WERI-Rb-1 (cell line): Measurements from ENCODE around the gene PCDHGA8.

Experiments used
- DNase-seq: peaks from one replicate; pipeline ENCODE4 v3.0.0-alpha.2; 2020
- H3K27ac ChIP-seq: fragments of 250-450 bp; sonication (Bioruptor Pico); 2 replicates; pipeline ENCODE4 v1.5.1; 2020; ENCODE audit warnings: mild to moderate bottlenecking, moderate library complexity
- H3K27me3 ChIP-seq: fragments of 250-450 bp; sonication (Bioruptor Pico); 2 replicates; pipeline ENCODE4 v1.5.1; 2021; ENCODE audit warnings: mild to moderate bottlenecking, low read depth, moderate library complexity; ENCODE audit not compliant: insufficient read depth, severe bottlenecking
- H3K36me3 ChIP-seq: fragments of 250-450 bp; sonication (Bioruptor Pico); 2 replicates; pipeline ENCODE4 v1.5.1; 2020; ENCODE audit warnings: mild to moderate bottlenecking, moderate library complexity
- H3K4me3 ChIP-seq: 2 replicates; pipeline ENCODE4 v1.5.1; 2011; ENCODE audit warnings: low read depth, mild to moderate bottlenecking, control low read depth, low read length
- H3K9me3 ChIP-seq: fragments of 250-450 bp; sonication (Bioruptor Pico); 2 replicates; pipeline ENCODE4 v1.5.1; 2021; ENCODE audit warnings: mild to moderate bottlenecking, moderate library complexity; ENCODE audit not compliant: severe bottlenecking
- CTCF ChIP-seq: IDR thresholded peaks from 2 replicates; pipeline ENCODE4 v1.5.1; 2011; ENCODE audit warnings: low read depth, mild to moderate bottlenecking, control low read depth, inconsistent platforms, low read length

The PCDHGA8 gene

GRCh38 chr5:141439411-141440141 lies 47.1 kb downstream of the PCDHGA8 start:
- TF ChIP-seq CTCF, result no peak
- no peak for DNase-seq

GRCh38 chr5:141440341-141440740 lies 47.9 kb downstream of the PCDHGA8 start:
- H3K27ac ChIP-seq, result no peak overlapping the region
- TF ChIP-seq CTCF, result no peak
- no peaks in the 10 kb centered on the region for H3K36me3 ChIP-seq
- H3K4me3 ChIP-seq, result no peak overlapping the region
- H3K9me3 ChIP-seq, result no peaks in the 10 kb centered on the region
- DNase-seq, result no peak
- H3K27me3 ChIP-seq, result no peaks in the 10 kb centered on the region

More at GRCh38 chr5:141439411-141440141, 47.1 kb downstream of the PCDHGA8 start:
- Histone ChIP-seq H3K36me3 (no peaks in the 10 kb centered on the region), H3K9me3 (no peaks in the 10 kb centered on the region), H3K27me3 (no peaks in the 10 kb centered on the region), H3K4me3 (no peak overlapping the region), H3K27ac (no peak overlapping the region)

- H3K27ac ChIP-seq, result no peak overlapping the region
- DNase-seq, result no peak
- TF ChIP-seq CTCF, result no peak
- H3K4me3 ChIP-seq, result no peak overlapping the region
- no peaks in the 10 kb centered on the region for H3K27me3 ChIP-seq
- H3K9me3 ChIP-seq, result no peaks in the 10 kb centered on the region
- H3K36me3 ChIP-seq, result no peaks in the 10 kb centered on the region
Observed at GRCh38 chr5:141441571-141442170, 49.2 kb downstream of the PCDHGA8 start.
